CD4-positive, alpha-beta memory T cell (primary cell): Measurements from ENCODE around the gene TMEM95. TPM values are rescaled to one million over a fixed set of nuclear protein-coding genes. Genes with fewer than 3 reads are reported as not detected.

Source experiments
- CTCF ChIA-PET: fragments of 350-600 bp; sonication (Branson Sonifier 250); formaldehyde crosslinking; loops from one replicate; lab custom pipeline; 2021; ENCODE audit warnings: inconsistent platforms; ENCODE audit not compliant: partially characterized antibody; lab: Charles Lee
- POLR2A ChIA-PET: fragments of 350-600 bp; sonication (Branson Sonifier 250); formaldehyde crosslinking; loops from one replicate; lab custom pipeline; 2021; ENCODE audit not compliant: partially characterized antibody; lab: Charles Lee
- DNase-seq, 5 donors: peaks; one replicate each; pipeline versions ENCODE4 v3.0.0 to v3.0.0-alpha.2; 2020 to 2022; ENCODE audit warnings: mixed read lengths in 1 of 5
- H3K27ac ChIP-seq: one replicate; pipeline ENCODE4 v1.7.0; 2013; ENCODE audit warnings: low read depth, low read length
- H3K27me3 ChIP-seq: 2 replicates; pipeline ENCODE4 v1.7.0; 2013; ENCODE audit warnings: mild to moderate bottlenecking, low read length, moderate library complexity; ENCODE audit not compliant: insufficient read depth
- H3K36me3 ChIP-seq: 2 replicates; pipeline ENCODE4 v1.7.0; 2013; ENCODE audit warnings: mild to moderate bottlenecking, low read length, moderate library complexity; ENCODE audit not compliant: insufficient read depth
- H3K4me1 ChIP-seq: 2 replicates; pipeline ENCODE4 v1.7.0; 2013; ENCODE audit warnings: mild to moderate bottlenecking, low read length, moderate library complexity; ENCODE audit not compliant: insufficient read depth
- H3K4me3 ChIP-seq, 2 donors: one replicate each; pipeline ENCODE4 v1.7.0; 2013; ENCODE audit warnings: low read length in 2 of 2, mild to moderate bottlenecking in 1 of 2
- H3K9me3 ChIP-seq, 2 donors: one replicate each; pipeline ENCODE4 v1.7.0; 2013; ENCODE audit warnings: low read length in 2 of 2, control low read depth in 1 of 2; ENCODE audit not compliant: control insufficient read depth in 1 of 2
- H3K27ac Mint-ChIP-seq, 7 donors: one replicate each; pipeline ENCODE4 v1.8.0; 2020 to 2021; ENCODE audit warnings: mixed read lengths in 7 of 7, mild to moderate bottlenecking in 6 of 7, inconsistent platforms in 3 of 7, moderate library complexity in 3 of 7
- H3K27me3 Mint-ChIP-seq, 2 donors: one replicate each; pipeline ENCODE4 v1.8.0; 2020 to 2021; ENCODE audit warnings: mixed read lengths in 2 of 2
- H3K36me3 Mint-ChIP-seq, 2 donors: one replicate each; pipeline ENCODE4 v1.8.0; 2020 to 2021; ENCODE audit warnings: mixed read lengths in 2 of 2, inconsistent platforms in 1 of 2, mild to moderate bottlenecking in 1 of 2
- H3K4me1 Mint-ChIP-seq, 4 donors: one replicate each; pipeline ENCODE4 v1.8.0; 2020 to 2021; ENCODE audit warnings: mixed read lengths in 4 of 4, mild to moderate bottlenecking in 1 of 4
- H3K4me3 Mint-ChIP-seq, 8 donors: one replicate each; pipeline ENCODE4 v1.8.0; 2020 to 2021; ENCODE audit warnings: mixed read lengths in 8 of 8, mild to moderate bottlenecking in 7 of 8, moderate library complexity in 6 of 8, inconsistent platforms in 3 of 8
- H3K9me3 Mint-ChIP-seq, 8 donors: one replicate each; pipeline ENCODE4 v1.8.0; 2020 to 2021; ENCODE audit warnings: mixed read lengths in 8 of 8, mild to moderate bottlenecking in 5 of 8, inconsistent platforms in 3 of 8, moderate library complexity in 1 of 8
- intact Hi-C: fragments of 100-400 bp; cut with micrococcal nuclease; formaldehyde crosslinking; loops from one replicate; pipeline ENCODE4 v1.15.1; 2023
- polyA plus RNA-seq, 2 donors: library from polyadenylated mRNA; unstranded; fragments of 300-500 nt; fragmentation: Illumina TruSeq; gene quantifications; one replicate each; pipeline ENCODE4 v1.2.3, GENCODE V29; 2021
- total RNA-seq, 2 experiments: library from RNA; stranded (reverse); gene quantifications; one replicate each; pipeline ENCODE4 v1.2.3, GENCODE V29; 2021

Gene TMEM95
- total and polyA plus RNA-seq, 4 experiments from 2014 or later, result not detected

DNA sequence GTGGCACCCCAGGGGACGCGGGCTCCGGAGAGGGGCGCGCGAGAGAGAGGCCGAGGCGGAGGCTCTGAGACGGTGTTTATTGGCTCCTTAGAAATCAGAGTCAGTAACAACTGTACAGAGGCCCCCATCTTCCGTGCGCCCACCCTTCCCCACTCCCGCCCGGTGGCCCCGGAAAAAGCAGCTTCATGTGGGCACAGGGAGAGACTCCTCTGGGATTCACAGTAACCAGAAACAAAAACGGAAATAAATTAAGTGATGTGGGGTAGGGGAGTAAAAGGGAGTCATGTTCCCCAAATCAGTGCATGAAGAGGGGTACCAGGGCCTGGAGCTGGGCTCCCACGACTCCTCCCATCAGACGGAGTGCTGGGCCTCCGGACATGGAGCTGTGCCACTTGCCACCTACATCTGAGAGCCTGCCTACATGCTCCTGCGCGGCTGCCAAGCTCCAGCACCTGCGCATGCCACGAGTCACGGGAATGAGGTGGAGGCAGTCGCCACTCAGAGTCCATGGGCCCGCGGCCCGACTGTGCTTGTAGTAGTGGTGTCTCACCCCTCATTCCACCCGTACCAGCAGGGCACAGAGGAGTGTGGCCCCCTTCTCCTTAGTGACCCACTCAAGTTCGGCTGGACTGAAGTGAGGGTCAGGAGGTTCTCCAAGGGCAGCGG is 39.3 kb upstream of the TMEM95 start:
- peak overlapping the region; percentile 68 to 76 for H3K4me3 ChIP-seq
- peak overlapping the region; percentile 92 to 98 (median 96) for H3K27ac Mint-ChIP-seq
- H3K27me3 Mint-ChIP-seq, result no peaks in the 10 kb centered on the region
- H3K27me3 ChIP-seq, result no peaks in the 10 kb centered on the region
- H3K4me3 Mint-ChIP-seq, result peak overlapping the region; percentile 80 to 97 (median 92)
- peak overlapping the region; percentile 83 for H3K27ac ChIP-seq
- no peaks in the 10 kb centered on the region for H3K9me3 ChIP-seq
- intact Hi-C loops, result loop anchor here (1.0 kb wide), 2 partner anchors 8 to 14 kb away; partner anchors contain the start of genes EIF5A and NEURL4
- peaks cover 44 to 67% of the 10 kb centered on the region in 2 donors for H3K36me3 Mint-ChIP-seq
- POLR2A ChIA-PET, result interaction anchor here (0.6 to 9.3 kb wide), 22 partner anchors 10 to 371 kb away, joined by 3 to 187 read pairs (median 6); partner anchors contain the start of genes ACADVL, ACAP1, DLG4 and DVL2
- peaks cover 52% of the 10 kb centered on the region for H3K36me3 ChIP-seq
- H3K4me1 Mint-ChIP-seq, result peaks cover 22 to 57% (median 36%) of the 10 kb centered on the region in 4 donors
- DNase-seq, result no peak
- peaks cover 0 to 7% (median 0%) of the 10 kb centered on the region in 8 donors for H3K9me3 Mint-ChIP-seq
- peaks cover 42% of the 10 kb centered on the region for H3K4me1 ChIP-seq
- CTCF ChIA-PET, result interaction anchor here (1.0 to 4.2 kb wide), 5 partner anchors 9 to 121 kb away, joined by 3 to 21 read pairs (median 5); partner anchors contain the start of gene ACAP1

- peaks cover 34% of the 10 kb centered on the region for H3K4me1 ChIP-seq
- peak overlapping the region in 3 of 8 donors; percentile 10 to 67 (median 66) for H3K4me3 Mint-ChIP-seq
- peaks cover 0 to 5% (median 0%) of the 10 kb centered on the region in 8 donors for H3K9me3 Mint-ChIP-seq
- no peaks in the 10 kb centered on the region for H3K27me3 Mint-ChIP-seq
- H3K4me3 ChIP-seq, result no peak overlapping the region
- peaks cover 39 to 68% of the 10 kb centered on the region in 2 donors for H3K36me3 Mint-ChIP-seq
- H3K4me1 Mint-ChIP-seq, result peaks cover 13 to 44% (median 27%) of the 10 kb centered on the region in 4 donors
- H3K27ac ChIP-seq, result no peak overlapping the region
- ChIA-PET POLR2A (interaction anchor here (1.0 to 9.3 kb wide), 6 partner anchors 8 to 120 kb away, joined by 3 to 187 read pairs (median 6); partner anchors contain the start of genes ACAP1 and NEURL4), CTCF (interaction anchor here (0.9 to 2.3 kb wide), 4 partner anchors 19 to 38 kb away, joined by 3 to 8 read pairs (median 5); partner anchors contain the start of genes ACAP1 and TMEM95)
- no peaks in the 10 kb centered on the region for H3K27me3 ChIP-seq
- intact Hi-C loops, result no loop called here
- no peaks in the 10 kb centered on the region for H3K9me3 ChIP-seq
- DNase-seq, result no peak
- H3K36me3 ChIP-seq, result peaks cover 51% of the 10 kb centered on the region
- peak overlapping the region in 4 of 7 donors; percentile 41 to 86 (median 61) for H3K27ac Mint-ChIP-seq
Measured at GRCh38 chr17:7317161-7317803, 37.7 kb upstream of the TMEM95 start.

DNA sequence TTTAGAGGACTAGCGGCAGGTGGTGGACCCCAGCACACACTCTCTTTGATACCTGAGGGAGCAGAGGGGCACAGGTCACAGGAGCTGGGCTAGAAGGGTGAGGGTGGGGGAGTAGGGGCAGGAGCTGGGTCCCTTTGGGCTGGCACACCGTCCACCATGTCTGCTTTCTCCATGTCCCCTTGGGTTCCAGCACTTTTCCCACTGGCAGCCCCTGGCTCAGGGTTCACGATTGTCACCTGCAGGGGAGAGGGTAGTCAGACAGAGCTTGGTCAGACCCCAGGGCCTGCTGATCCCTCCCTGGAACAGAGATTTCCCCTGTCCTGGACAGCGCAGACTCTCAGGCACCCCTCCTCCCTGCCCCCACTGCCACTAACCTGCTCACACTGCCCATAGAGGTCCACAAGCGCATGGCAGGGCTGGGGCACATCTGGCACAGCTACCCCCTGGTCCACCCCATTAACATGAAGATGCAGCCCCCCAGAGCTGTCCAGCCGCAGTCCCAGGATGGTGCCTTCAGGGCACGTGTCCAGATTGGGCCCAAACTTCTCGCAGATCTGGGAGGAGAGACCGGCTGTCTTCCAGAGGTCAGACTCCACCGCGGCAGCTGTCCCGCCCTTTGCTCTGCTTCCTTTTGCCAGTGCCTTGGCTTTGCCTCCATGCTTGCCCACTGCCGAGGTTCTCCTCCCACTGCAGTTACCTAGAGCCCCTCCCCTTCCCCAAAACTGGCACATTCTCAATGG is 36.7 kb upstream of the TMEM95 start:
- Histone ChIP-seq H3K9me3 (no peaks in the 10 kb centered on the region), H3K36me3 (peaks cover 51% of the 10 kb centered on the region), H3K4me3 (no peak overlapping the region), H3K4me1 (peaks cover 24% of the 10 kb centered on the region), H3K27me3 (no peaks in the 10 kb centered on the region), H3K27ac (no peak overlapping the region)
- Mint-ChIP-seq H3K4me3 (peak overlapping the region in 2 of 8 donors; percentile 30 to 32), H3K4me1 (peaks cover 11 to 34% (median 19%) of the 10 kb centered on the region in 4 donors), H3K27me3 (no peaks in the 10 kb centered on the region), H3K27ac (peak overlapping the region in 4 of 7 donors; percentile 22 to 93 (median 61)), H3K9me3 (peaks cover 0 to 5% (median 0%) of the 10 kb centered on the region in 8 donors), H3K36me3 (peaks cover 29 to 61% of the 10 kb centered on the region in 2 donors)
- intact Hi-C loops, result no loop called here
- DNase-seq, result no peak
- ChIA-PET CTCF (interaction anchor here (0.9 to 2.3 kb wide), 4 partner anchors 18 to 37 kb away, joined by 3 to 8 read pairs (median 5); partner anchors contain the start of genes ACAP1 and TMEM95), POLR2A (interaction anchor here (1.0 to 7.1 kb wide), 5 partner anchors 9 to 119 kb away, joined by 3 to 71 read pairs (median 4); partner anchors contain the start of genes ACAP1 and NEURL4)

- CTCF ChIA-PET, result interaction anchor here (1.3 to 6.5 kb wide), 4 partner anchors 11 to 34 kb away, joined by 3 to 115 read pairs (median 7); partner anchors contain the start of gene ACAP1
- H3K9me3 ChIP-seq, result no peaks in the 10 kb centered on the region
- peaks cover 47% of the 10 kb centered on the region for H3K36me3 ChIP-seq
- Mint-ChIP-seq H3K27me3 (no peaks in the 10 kb centered on the region), H3K27ac (peak overlapping the region in 1 of 7 donors; percentile 41), H3K4me1 (peaks cover 6 to 17% (median 7%) of the 10 kb centered on the region in 4 donors), H3K36me3 (peaks cover 18 to 46% of the 10 kb centered on the region in 2 donors), H3K9me3 (no peaks in the 10 kb centered on the region), H3K4me3 (peak overlapping the region in 1 of 8 donors; percentile 41)
- H3K27ac ChIP-seq, result no peak overlapping the region
- no peaks in the 10 kb centered on the region for H3K27me3 ChIP-seq
- peaks cover 10% of the 10 kb centered on the region for H3K4me1 ChIP-seq
- DNase-seq, result no peak
- intact Hi-C loops, result no loop called here
- POLR2A ChIA-PET, result interaction anchor here (0.9 to 6.8 kb wide), 5 partner anchors 8 to 30 kb away, joined by 3 to 61 read pairs (median 6); partner anchors contain the start of genes ACAP1, KCTD11 and NEURL4
- H3K4me3 ChIP-seq, result no peak overlapping the region
Measured at GRCh38 chr17:7321466-7321865, 33.5 kb upstream of the TMEM95 start.

DNA sequence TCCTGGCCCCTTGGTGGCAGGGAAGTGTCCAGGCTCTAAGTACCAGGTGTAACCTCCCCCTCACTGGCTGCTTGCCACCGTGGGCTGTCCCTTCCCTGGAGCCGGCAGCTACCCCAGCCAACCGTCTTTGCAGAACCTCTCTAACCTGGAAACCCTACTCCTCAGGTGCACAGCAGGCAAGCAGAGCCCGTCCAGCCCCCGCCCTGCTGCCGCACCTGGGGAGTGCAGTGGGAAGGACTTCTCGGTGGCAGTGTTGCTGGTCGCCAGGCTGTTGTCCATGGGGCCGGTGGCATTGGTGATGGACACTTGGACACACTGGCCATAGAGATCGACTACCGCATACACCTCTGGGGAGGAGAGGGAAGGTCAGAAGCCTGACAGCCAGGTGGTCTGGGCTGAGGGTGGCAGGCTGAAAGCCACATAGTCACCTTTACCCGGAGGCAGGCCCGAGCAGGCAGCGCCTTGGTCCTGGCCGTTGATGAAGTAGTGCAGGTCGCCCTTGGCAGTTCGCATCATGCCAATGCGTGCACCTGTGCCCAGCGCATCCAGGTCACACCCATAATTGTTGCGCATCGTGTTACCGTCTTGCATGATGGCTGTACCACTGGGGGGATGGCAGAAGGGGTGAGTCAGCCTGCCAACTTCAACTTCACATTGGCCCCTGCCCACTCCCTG is 32.3 kb upstream of the TMEM95 start:
- Mint-ChIP-seq H3K36me3 (peaks cover 15 to 46% of the 10 kb centered on the region in 2 donors), H3K4me3 (no peak overlapping the region), H3K9me3 (no peaks in the 10 kb centered on the region), H3K27ac (no peak overlapping the region), H3K4me1 (peaks cover 6 to 16% (median 8%) of the 10 kb centered on the region in 4 donors), H3K27me3 (no peaks in the 10 kb centered on the region)
- Histone ChIP-seq H3K27ac (no peak overlapping the region), H3K4me1 (peaks cover 10% of the 10 kb centered on the region), H3K27me3 (no peaks in the 10 kb centered on the region), H3K9me3 (no peaks in the 10 kb centered on the region), H3K4me3 (no peak overlapping the region), H3K36me3 (peaks cover 39% of the 10 kb centered on the region)
- ChIA-PET POLR2A (interaction anchor here (1.7 to 6.8 kb wide), 3 partner anchors 10 to 29 kb away, joined by 6 to 61 read pairs (median 12); partner anchors contain the start of genes ACAP1 and KCTD11), CTCF (interaction anchor here (0.7 to 6.5 kb wide), 7 partner anchors 9 to 33 kb away, joined by 3 to 115 read pairs (median 6); partner anchors contain the start of gene ACAP1)
- intact Hi-C loops, result no loop called here
- no peak for DNase-seq
